Activated T-cell treated with anti-CD3 and anti-CD28 coated beads for 4 hours (primary cell): ENCODE results near the gene TBX18.

ENCODE experiments used
- DNase-seq: peaks from one replicate; pipeline ENCODE4 v3.0.0-alpha.2; 2020

The TBX18 gene

GRCh38 chr6:84667252-84668213 lies 96.9 kb downstream of the TBX18 start:
- DNase-seq: no peak

GRCh38 chr6:84665401-84665800 lies 99.0 kb downstream of the TBX18 start:
- DNase-seq: no peak

DNA sequence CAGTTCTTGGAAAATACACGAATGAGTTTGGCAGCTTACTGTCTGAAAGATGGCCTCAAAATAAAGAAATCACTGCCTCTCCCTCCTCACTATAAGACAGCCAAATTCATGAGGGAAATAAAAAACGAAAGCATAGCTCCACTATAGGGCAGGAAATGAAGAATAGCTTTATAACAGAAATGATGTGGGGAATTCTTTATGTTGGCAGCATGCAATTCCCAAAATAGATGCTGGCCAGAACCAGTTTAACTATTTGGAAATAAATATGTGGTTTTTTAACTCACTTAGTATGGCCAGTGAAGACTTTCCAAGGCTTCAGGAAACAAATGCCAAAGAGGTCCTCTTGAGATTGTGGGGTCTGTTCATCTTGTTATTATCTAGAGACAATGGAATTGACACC lies 100.5 kb downstream of the TBX18 start:
- no peak for DNase-seq

DNA sequence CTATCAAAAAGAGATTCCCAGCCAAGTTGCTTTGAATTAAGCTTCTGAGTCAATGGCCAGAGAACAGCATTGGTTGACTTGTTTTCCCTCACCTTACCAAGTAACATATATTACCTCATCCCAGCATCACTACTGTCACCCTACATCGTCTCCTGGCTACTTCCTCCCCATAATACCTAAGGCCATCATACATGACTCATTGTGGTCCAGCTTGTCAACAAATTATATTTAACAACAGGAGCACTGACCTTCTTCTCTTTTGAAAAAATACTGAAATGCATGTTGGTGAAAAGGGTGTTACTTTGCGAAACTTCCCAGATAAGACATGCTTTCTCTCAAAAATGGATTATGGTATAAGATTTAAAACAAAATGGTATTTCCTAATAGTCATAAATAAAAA lies 106.9 kb downstream of the TBX18 start:
- no peak for DNase-seq

DNA sequence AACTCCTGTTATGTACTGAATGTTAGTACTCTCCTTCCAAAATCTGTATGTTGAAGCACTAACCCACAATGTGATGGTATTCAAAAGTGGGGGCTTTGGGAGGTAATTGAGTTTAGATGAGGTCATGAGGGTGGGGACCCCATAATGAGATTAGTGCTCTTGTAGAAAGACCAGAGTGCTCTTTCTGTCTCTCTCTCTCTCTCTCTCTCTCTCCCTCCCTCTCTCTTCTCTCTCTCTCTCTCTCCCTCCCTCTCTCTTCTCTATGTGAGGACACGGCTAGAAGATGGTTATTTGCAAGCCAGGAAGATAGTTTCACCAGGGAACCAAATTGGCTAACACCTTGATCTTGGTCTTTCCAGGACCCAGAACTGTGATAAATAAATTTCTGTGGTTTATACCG lies 107.4 kb downstream of the TBX18 start:
- no peak for DNase-seq

DNA sequence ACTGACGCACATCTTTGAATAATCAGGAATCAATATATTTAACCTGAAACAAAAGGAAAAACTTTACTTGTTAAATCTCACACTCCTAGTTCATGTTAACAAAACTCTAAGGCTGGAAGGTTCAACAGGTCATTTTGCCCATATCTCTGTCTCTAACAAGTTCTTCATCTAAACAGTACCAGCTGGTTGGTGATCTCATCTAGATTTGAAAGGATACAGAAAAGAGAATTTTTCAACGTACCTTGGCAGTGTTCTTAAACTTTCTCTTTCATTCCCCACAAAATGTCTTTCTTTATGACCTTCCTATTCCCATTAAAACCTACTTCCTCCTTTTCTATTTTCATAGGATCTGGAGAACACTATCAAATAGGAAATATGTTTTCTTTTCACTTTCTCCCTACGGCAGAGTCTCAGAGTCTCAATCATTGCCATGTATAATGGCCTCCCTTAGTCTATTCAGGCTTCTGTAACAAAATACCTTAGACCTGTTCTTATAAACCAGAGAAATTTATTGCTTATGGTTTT lies 111.3 kb downstream of the TBX18 start:
- no peak for DNase-seq

- DNase-seq: no peak
Measured at GRCh38 chr6:84652356-84653026, 111.9 kb downstream of the TBX18 start.

GRCh38 chr6:84651583-84651982 lies 112.8 kb downstream of the TBX18 start:
- DNase-seq: no peak

- DNase-seq: no peak
Measured at GRCh38 chr6:84648444-84648843, 116.0 kb downstream of the TBX18 start.

DNA sequence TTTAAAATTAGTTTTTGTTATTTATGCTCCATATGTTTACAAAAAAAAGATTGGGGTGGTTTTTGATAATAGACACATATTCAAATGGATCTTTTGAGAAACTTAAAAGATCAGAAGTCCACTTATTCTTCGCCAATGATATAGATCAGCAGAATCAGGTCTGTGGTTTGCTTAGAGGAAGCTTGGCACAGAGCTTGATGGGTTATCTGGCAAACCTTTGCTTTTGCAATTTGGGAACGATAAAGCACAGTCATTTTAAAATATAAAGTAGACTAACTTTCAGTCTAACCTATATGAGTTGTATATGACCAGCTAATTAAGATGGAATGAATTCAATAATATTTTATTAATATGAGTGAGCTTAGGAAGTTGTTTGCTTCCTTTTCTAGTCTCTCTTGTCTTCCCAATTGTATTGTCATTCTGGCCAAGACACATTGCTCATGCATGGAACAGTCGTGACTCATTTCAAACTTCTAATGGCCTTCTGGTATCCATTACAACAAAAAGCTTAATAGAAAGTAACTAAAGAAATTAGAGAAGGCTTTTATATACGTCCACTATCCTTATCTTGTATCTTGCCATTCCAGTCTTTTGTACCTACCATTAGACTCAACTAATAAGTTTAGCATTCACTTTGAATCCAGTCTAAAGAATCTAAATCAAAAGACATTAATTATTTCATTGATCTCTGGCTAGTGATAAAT lies 118.7 kb downstream of the TBX18 start:
- DNase-seq: no peak

- no peak for DNase-seq
Measured at GRCh38 chr6:84645000-84645399, 119.4 kb downstream of the TBX18 start.

GRCh38 chr6:84643778-84644177 lies 120.6 kb downstream of the TBX18 start:
- no peak for DNase-seq

DNA sequence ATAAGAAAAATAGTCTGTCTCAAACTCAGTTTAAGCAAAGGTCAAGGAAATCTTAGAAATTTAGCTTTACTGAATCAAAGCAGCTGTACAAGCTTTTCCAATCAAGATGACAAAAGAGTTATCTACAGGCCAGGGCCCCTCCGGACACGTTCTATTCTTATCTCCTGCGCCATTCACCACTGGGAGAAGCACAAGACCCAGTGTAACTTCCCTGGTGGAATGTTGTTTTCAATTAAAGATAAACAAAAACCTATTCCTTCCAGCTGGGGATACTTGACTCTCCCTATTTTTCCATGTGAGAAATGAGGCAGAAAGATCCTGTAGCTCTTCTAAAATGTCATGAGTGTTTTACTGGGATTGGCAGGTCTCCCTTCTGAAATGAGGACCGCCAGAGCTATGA lies 123.3 kb downstream of the TBX18 start:
- no peak for DNase-seq

- DNase-seq: no peak
Measured at GRCh38 chr6:84639396-84639795, 125.0 kb downstream of the TBX18 start.

- DNase-seq: no peak
Measured at GRCh38 chr6:84638286-84638685, 126.1 kb downstream of the TBX18 start.
